Stimulated activated CD8-positive, alpha-beta memory T cell treated with anti-CD3 and anti-CD28 coated beads, Interleukin-4, amount 100 ng/mL, for 48 hours (primary cell): ENCODE measurements around the gene OR2F1.

ENCODE experiments used
- DNase-seq: peaks from one replicate; pipeline ENCODE4 v3.0.0-alpha.2; 2020

The OR2F1 gene

GRCh38 chr7:143954544-143954943, at the start of gene OR2F1:
Gene OR2F1, plus strand, starts transcription at chr7:143954844. Its CDS starts 5,127 bp downstream, at chr7:143959971.
- no peak for DNase-seq

- DNase-seq: no peak
Observed at GRCh38 chr7:143905509-143905908, 49.1 kb upstream of the OR2F1 start.

- DNase-seq: no peak
Observed at GRCh38 chr7:143906151-143906550, 48.5 kb upstream of the OR2F1 start.

- no peak for DNase-seq
Observed at GRCh38 chr7:143906895-143907294, 47.7 kb upstream of the OR2F1 start.

GRCh38 chr7:143908120-143908519, 46.5 kb upstream of the OR2F1 start:
- no peak for DNase-seq

GRCh38 chr7:143909863-143910262, 44.8 kb upstream of the OR2F1 start:
- DNase-seq: no peak

GRCh38 chr7:143910473-143911248, 44.0 kb upstream of the OR2F1 start:
- no peak for DNase-seq

- no peak for DNase-seq
Observed at GRCh38 chr7:143913945-143914615, 40.6 kb upstream of the OR2F1 start.

GRCh38 chr7:143914938-143915652, 39.5 kb upstream of the OR2F1 start:
- no peak for DNase-seq

- no peak for DNase-seq
Observed at GRCh38 chr7:143924851-143925250, 29.8 kb upstream of the OR2F1 start.

- no peak for DNase-seq
Observed at GRCh38 chr7:143929224-143929920, 25.3 kb upstream of the OR2F1 start.

GRCh38 chr7:143931739-143932138, 22.9 kb upstream of the OR2F1 start:
- DNase-seq: no peak

GRCh38 chr7:143934526-143935325, 19.9 kb upstream of the OR2F1 start, which contains the start of gene OR2F2:
Gene OR2F2, plus strand, starts transcription at chr7:143935233. Its CDS starts 0 bp downstream, at chr7:143935233.
- DNase-seq: no peak

- DNase-seq: no peak
Observed at GRCh38 chr7:143936087-143937009, 18.3 kb upstream of the OR2F1 start.

- no peak for DNase-seq
Observed at GRCh38 chr7:143938379-143939243, 16.0 kb upstream of the OR2F1 start.

GRCh38 chr7:143945423-143945822, 9.2 kb upstream of the OR2F1 start:
- no peak for DNase-seq

- no peak for DNase-seq
Observed at GRCh38 chr7:143947111-143947510, 7.5 kb upstream of the OR2F1 start.

GRCh38 chr7:143948733-143949132, 5.9 kb upstream of the OR2F1 start:
- no peak for DNase-seq

- no peak for DNase-seq
Observed at GRCh38 chr7:143953421-143953820, 1.2 kb upstream of the OR2F1 start.

- no peak for DNase-seq
Observed at GRCh38 chr7:143954135-143954534, 509 bp upstream of the OR2F1 start.
